ENCODE measurements around the gene UBL4A.

The UBL4A gene

DNA sequence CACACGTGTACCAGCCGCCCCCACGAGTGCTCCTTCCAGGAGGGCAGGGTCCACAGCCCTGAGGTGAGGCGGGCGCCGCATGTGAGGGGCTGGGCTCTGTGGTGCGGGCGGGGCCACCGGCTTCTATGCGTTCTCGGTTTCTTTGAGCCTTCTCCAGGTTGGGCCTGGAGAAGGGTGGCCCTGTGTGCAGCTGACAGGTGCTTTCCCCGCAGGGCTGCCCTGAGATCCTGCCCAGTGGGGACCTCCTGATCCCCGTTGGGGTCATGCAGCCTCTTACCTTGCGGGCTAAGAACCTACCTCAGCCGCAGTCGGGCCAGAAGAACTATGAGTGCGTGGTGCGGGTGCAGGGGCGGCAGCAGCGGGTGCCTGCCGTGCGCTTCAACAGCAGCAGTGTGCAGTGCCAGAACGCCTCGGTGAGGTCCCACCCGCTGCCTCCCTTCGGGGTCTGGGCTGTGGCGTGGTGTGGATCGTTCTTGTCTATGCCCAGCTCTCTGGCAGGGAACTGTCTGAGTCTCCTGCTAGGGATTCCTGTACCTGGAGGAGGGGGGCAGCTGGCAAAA is 21.5 kb downstream of the UBL4A start:
- Histone ChIP-seq H3K4me3 (no peak overlapping the region), H3K4me1 (peaks cover 0 to 9% (median 4%) of the 10 kb centered on the region in 4 donors), H3K27ac (no peak overlapping the region), H3K9me3 (no peaks in the 10 kb centered on the region), H3K27me3 (no peaks in the 10 kb centered on the region), H3K36me3 (peaks cover 21 to 87% (median 39%) of the 10 kb centered on the region in 3 donors)
- intact Hi-C loops (cut with DNase I; ENCODE audit: low total_unique reads): no loop called here
- no peak for DNase-seq
- TF ChIP-seq, protein P1, sequence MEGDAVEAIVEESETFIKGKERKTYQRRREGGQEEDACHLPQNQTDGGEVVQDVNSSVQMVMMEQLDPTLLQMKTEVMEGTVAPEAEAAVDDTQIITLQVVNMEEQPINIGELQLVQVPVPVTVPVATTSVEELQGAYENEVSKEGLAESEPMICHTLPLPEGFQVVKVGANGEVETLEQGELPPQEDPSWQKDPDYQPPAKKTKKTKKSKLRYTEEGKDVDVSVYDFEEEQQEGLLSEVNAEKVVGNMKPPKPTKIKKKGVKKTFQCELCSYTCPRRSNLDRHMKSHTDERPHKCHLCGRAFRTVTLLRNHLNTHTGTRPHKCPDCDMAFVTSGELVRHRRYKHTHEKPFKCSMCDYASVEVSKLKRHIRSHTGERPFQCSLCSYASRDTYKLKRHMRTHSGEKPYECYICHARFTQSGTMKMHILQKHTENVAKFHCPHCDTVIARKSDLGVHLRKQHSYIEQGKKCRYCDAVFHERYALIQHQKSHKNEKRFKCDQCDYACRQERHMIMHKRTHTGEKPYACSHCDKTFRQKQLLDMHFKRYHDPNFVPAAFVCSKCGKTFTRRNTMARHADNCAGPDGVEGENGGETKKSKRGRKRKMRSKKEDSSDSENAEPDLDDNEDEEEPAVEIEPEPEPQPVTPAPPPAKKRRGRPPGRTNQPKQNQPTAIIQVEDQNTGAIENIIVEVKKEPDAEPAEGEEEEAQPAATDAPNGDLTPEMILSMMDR (IDR thresholded peaks at IDR 0.05): no peak

DNA sequence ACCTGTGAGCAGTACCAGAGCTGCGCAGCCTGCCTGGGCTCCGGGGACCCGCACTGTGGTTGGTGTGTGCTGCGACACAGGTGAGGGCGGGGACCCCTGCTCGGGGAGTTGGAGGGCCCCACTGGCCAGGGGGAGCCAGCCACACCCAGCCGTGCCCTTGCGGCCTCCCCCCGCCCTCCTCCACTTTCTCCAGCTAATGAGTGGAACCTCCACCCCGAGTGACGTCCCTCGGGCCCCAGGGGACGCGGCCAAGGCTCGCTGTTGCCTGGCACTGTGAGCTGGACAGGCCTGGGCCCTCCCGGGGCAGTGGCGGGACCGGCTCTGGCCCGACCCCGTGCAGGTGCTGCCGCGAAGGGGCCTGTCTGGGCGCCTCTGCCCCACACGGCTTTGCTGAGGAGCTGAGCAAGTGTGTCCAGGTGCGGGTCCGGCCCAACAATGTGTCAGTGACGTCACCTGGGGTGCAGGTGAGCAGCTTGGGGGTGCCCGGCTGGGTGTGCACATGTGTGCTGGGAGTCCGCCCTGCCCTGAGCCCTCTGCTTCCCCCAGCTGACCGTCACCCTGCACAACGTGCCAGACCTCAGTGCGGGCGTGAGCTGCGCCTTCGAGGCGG is 22.7 kb downstream of the UBL4A start:
- DNase-seq: no peak
- Histone ChIP-seq H3K36me3 (peaks cover 17 to 76% (median 30%) of the 10 kb centered on the region in 3 donors), H3K27me3 (no peaks in the 10 kb centered on the region), H3K27ac (no peak overlapping the region), H3K9me3 (no peaks in the 10 kb centered on the region), H3K4me1 (peaks cover 0 to 16% (median 12%) of the 10 kb centered on the region in 4 donors), H3K4me3 (no peak overlapping the region)
- intact Hi-C loops (cut with DNase I; ENCODE audit: low total_unique reads): no loop called here
- TF ChIP-seq, protein P1 (IDR thresholded peaks at IDR 0.05): no peak

DNA sequence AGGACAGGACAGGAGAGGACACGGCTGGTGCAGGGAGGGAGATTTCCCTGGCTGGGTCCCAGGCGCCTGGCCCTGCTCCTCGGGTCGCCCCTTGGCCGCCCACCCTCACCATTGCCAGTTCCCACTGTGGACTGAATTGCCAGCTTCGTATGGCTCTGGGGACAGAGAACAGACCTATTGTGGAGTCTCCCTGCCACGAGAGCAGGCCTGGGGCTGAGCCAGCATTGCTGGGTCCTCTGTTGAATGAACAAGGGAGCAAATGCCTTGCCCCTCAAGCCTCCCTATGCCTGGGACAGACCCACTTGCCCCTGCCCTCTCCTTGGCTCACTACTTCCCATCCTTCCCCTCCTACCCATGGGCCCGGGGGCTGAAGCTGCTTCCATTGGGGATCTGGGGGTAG is 24.0 kb downstream of the UBL4A start:
- intact Hi-C loops (cut with DNase I; ENCODE audit: low total_unique reads): no loop called here
- Histone ChIP-seq H3K27me3 (no peaks in the 10 kb centered on the region), H3K4me1 (peaks cover 0 to 16% (median 12%) of the 10 kb centered on the region in 4 donors), H3K4me3 (no peak overlapping the region), H3K27ac (no peak overlapping the region), H3K36me3 (peaks cover 17 to 62% (median 19%) of the 10 kb centered on the region in 3 donors), H3K9me3 (no peaks in the 10 kb centered on the region)
- no peak for DNase-seq
- TF ChIP-seq, protein P1 (IDR thresholded peaks at IDR 0.05): no peak

DNA sequence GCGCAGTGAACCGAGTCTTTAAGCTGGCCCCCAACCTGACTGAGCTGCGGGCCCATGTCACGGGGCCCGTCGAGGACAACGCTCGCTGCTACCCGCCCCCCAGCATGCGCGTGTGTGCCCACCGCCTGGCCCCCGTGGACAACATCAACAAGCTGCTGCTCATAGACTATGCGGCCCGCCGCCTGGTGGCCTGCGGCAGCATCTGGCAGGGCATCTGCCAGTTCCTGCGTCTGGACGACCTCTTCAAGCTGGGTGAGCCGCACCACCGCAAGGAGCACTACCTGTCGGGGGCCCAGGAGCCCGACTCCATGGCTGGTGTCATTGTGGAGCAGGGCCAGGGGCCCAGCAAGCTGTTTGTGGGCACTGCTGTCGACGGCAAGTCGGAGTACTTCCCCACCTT is 26.1 kb downstream of the UBL4A start:
- Histone ChIP-seq H3K27me3 (no peaks in the 10 kb centered on the region), H3K4me3 (peak overlapping the region; percentile 72 to 78), H3K36me3 (peaks cover 6 to 42% (median 8%) of the 10 kb centered on the region in 3 donors), H3K9me3 (no peaks in the 10 kb centered on the region), H3K4me1 (peaks cover 0 to 16% (median 12%) of the 10 kb centered on the region in 4 donors), H3K27ac (peak overlapping the region; percentile 79 to 90)
- TF ChIP-seq, protein P1 (IDR thresholded peaks at IDR 0.05): no peak
- intact Hi-C loops (cut with DNase I; ENCODE audit: low total_unique reads): no loop called here
- DNase-seq: no peak

DNA sequence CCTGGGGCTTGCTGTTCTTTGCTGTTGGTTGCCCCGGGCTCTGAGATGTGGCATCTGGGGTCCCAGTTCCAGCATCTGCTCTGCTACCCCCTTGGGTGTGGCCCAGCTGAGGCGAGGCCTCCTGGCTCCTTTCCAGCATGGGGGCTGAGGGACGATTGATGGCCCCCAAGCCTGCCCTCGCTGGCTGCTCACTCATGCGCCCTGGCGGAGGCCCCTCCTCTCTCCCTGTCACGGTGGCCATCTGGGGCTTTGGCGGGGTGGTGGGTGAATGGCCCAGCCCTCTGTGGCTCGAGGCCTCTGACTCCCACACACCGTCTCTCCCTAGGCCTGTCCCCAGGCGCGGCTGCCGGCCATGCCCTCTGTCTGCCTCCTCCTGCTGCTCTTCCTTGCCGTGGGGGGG is 26.6 kb downstream of the UBL4A start:
- Histone ChIP-seq H3K27me3 (no peaks in the 10 kb centered on the region), H3K36me3 (peaks cover 3 to 37% (median 7%) of the 10 kb centered on the region in 3 donors), H3K27ac (peak overlapping the region; percentile 79 to 90), H3K4me3 (peak overlapping the region; percentile 72 to 78), H3K4me1 (peaks cover 0 to 16% (median 12%) of the 10 kb centered on the region in 4 donors), H3K9me3 (no peaks in the 10 kb centered on the region)
- intact Hi-C loops (cut with DNase I; ENCODE audit: low total_unique reads): no loop called here
- TF ChIP-seq, protein P1 (IDR thresholded peaks at IDR 0.05): no peak
- no peak for DNase-seq
